HG03342 (cell line): Measurements from ENCODE around the gene CIB1.
"Not testable (repeated sequence)": the region's sequence is repeated elsewhere in the genome, so short reads cannot be mapped to it uniquely, and the experiment has no call there.

Experiments used
- ATAC-seq: cut with Tn5 transposase; IDR thresholded peaks from one replicate; pipeline ENCODE4 v1.9.1; 2021; ENCODE audit warnings: mild to moderate bottlenecking, moderate library complexity; ENCODE audit not compliant: unreplicated experiment

Gene CIB1

GRCh38 chr15:90233387-90234095 is at the start of gene CIB1:
CIB1 (minus strand) TSS chr15:90233941; CDS start chr15:90233885, 56 bp downstream.
- peak; percentile 89 for ATAC-seq

DNA sequence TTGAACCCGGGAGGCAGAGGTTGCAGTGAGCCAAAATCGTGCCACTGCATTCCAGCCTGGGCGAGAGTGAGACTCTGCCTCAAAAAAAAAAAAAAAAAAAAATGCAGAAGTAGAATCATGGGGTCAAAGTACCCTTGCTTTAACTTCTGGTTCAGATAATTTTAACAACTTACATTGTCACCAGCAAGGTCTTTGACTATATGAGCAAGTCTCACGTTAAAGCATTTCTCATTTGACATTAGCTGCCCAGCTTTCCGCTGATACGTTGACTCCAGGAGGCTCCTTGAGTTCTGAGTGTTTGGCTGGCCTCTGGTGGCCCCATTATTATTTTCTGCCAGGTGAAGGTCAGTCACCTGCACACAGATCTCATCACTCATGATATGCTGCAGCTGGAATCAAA is 47.9 kb upstream of the CIB1 start:
- ATAC-seq = not testable (repeated sequence)

DNA sequence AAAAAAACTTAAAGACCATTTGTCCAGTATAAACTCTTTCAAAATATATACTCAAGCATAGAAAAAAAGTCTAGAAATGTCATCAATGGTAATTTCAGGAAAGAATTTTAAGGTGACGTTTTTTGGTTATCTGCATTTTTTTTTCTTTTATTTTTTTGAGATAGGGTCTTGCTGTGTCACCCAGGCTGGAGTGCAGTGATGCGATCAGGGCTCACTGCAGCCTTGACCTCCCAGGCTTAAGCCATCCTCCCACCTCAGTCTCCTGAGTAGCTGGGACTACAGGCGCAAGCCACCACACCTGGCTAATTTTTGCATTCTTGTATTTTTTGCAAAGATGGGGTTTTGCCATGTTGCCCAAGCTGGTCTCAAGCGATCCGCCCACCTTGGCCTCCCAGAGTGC is 47.0 kb upstream of the CIB1 start:
- ATAC-seq = not testable (repeated sequence)

DNA sequence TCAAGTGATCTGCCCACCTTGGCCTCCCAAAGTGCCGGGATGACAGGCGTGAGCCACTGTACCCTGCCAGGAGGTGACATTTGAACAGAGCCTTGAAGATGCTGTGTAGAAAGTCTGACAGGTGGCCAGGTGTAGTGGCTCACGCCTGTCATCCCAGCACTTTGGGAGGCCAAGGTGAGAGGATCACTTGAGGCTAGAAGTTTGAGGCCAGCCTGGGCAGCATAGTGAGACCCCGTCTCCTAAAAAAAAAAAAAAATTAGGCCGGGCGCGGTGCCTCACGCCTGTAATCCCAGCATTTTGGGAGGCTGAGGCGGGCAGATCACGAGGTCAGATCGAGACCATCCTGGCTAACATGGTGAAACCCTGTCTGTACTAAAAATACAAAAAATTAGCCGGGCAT is 44.7 kb upstream of the CIB1 start:
- not testable (repeated sequence) for ATAC-seq

DNA sequence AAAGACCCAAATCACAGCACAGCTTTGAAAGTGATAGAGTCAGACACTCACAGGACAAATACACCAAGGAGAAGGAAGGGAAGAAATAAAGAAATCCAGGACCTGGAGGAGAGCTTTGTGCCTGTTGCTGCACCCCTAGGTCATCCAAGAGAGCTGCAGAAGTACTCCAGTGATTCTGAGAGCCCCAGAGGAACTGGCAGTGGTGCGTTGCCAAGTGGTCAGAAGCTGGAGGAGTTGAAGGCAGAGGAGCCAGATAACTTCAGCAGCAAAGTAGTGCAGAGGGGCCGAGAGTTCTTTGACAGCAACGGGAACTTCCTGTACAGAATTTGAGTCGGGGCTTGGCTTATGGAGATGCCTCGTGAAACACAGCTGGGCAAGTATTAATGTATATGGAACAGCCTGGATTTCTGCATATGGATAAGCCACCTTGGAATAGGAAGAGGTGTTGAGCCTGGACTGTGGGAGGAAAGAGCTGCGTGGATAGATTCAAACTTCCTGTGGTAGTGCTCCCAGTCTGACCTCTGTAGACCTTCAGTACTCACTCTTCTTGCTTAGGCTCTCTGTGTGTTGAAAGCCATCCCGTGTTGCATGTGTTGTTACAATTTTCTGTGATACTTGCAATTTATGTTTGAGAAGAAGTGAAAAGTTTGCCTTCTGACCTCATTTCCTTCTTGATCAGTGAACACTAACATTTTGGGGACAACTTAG is 37.9 kb upstream of the CIB1 start:
- ATAC-seq = no peak

- no peak for ATAC-seq
These were observed 36.9 kb upstream of the CIB1 start for GRCh38 chr15:90270502-90271150.

DNA sequence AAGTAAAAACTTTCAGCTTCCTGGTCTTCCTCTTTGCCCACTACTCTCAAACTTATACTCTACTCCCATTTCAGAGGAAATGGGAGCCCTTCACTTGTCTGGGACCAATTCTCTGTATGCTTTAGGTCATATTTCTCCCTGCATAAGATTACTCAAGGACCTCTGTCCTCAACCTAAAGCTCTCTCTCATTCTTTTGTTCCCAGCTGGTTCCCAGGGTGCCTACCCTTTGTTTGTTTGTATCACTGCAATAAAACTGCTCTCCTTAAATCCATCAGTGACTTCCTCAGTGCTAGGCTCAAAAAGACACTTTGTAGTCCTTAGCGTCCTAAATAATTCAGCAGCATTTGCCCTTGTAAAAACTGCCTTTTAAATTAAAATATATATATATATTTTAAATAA is 34.7 kb upstream of the CIB1 start:
- ATAC-seq = no peak

GRCh38 chr15:90266485-90266884 is 32.7 kb upstream of the CIB1 start:
- no peak for ATAC-seq

- peak; percentile 17 for ATAC-seq
These were observed 32.3 kb upstream of the CIB1 start for GRCh38 chr15:90266061-90266431.

DNA sequence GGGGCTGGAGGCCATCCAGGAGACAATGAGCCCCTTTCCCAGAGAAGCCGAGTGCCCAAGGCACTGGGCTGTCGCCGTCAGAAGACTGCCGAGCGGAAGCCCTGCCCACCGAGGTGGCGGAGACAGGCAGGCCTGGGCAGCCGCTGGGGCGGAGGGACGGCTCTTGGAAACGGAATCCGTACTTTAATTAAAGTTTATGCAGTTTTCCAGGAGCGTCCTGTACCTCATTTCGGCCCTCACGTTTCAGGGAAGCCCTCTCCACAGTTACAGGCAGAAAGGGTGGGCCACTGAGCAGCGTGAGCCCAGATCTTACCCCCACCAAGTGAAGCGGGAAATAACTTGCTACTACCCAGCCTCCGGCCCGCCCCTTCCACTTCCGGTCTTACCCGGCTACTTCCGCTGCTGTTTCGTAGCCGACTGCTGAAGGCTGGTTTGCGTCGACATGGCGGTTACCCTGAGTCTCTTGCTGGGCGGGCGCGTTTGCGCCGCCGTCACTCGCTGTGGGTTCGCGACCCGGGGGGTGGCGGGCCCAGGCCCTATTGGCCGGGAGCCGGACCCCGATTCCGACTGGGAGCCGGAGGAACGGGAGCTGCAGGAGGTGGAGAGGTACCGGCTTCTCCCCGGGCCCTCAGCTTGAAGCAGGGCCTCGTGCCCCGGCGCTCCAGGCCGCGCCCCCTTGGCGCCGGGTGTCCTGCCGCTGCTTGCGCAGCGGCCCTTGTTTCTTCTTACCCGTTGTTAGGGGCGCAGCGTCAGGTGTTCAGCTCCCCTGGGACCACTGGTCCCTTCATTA is 31.7 kb upstream of the CIB1 start, which contains the start of gene NGRN:
Gene NGRN (plus strand): TSS at position 402 of the 790 bp plus-strand sequence. CDS start 41 bp downstream, at position 443.
- peak; percentile 93 for ATAC-seq

- ATAC-seq = no peak
These were observed 30.9 kb upstream of the CIB1 start for GRCh38 chr15:90264671-90265070.

GRCh38 chr15:90262426-90262825 is 28.7 kb upstream of the CIB1 start:
- ATAC-seq = no peak

DNA sequence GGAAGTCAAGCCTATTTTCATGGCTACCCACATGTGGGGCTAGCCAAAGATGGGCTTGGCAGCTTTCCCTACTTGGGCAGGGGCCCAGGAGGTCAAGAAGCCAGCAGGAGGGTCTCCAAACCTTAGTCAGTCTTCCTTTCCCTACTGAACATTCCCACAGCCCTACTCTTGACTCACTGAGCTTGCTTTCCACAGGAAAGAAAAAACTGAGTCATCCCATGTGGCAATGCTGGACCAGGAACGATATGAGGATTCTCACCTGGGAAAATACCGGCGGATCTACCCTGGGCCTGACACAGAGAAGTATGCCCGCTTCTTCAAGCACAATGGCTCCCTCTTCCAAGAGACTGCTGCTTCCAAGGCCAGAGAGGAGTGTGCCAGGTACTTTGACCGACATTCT is 28.1 kb upstream of the CIB1 start:
- ATAC-seq = no peak

GRCh38 chr15:90260731-90261130 is 27.0 kb upstream of the CIB1 start:
- ATAC-seq = not testable (repeated sequence)

DNA sequence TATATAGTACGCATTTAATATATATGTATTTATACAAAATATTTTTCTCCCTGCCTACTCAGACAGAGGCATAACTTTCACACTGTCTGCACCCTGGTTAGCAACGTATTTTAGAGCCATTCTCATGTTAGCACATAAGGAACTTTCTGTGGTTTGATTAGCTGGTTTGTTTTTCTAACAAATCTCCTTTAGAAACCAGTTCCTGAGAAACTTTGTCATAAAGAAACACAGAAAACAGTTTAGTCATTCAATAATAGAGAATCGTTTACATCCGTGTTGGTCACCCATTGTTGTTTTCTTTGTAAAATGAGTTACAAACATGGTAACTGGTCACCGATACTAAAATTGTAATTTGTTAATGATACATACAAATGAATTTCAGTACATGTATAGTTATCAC is 25.8 kb upstream of the CIB1 start:
- ATAC-seq = peak; percentile 75

DNA sequence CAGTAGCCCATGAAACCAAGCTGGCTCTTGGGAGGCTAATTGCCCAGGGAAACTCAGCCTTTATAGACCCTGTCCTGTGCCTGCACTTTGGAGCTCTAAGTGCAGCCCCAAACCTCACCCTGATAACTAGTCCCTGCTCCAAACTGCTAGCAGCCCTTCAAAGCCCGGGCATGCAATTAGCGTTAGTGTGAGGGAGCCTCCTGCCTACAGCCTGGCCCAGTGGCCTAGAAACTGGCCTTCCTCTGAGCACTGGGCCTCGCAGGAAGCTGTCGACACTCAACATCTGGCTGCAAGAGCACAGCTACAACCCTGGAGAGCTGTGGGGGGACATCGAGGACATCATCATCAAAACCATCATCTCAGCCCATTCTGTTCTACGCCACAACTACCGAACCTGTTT is 24.0 kb upstream of the CIB1 start:
- no peak for ATAC-seq

- ATAC-seq = peak; percentile 55
These were observed 15.6 kb upstream of the CIB1 start, which contains the start of gene TTLL13 for GRCh38 chr15:90249203-90249863. TTLL13 (plus strand) TSS chr15:90249556; CDS start chr15:90250631, 1,075 bp downstream.

DNA sequence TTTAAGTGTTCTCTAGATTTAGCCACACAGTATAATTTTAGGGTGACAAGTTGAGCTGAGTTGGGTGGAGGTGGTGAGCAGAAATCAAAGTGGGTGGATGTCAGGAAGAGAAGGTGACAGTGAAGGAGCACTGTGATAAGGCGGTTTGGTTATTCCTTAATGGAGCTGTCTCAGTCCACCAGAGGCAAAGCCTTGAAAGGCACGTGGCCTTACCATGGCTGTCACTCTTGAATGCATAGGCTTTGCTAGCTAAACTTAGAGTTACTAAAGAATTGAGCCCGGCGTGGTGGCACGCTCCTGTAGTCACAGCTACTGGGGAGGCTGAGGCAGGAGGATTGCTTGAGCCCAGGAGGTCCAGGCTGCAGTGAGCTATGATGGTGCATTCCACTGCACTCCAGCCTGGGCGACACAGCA is 15.1 kb upstream of the CIB1 start:
- no peak for ATAC-seq

DNA sequence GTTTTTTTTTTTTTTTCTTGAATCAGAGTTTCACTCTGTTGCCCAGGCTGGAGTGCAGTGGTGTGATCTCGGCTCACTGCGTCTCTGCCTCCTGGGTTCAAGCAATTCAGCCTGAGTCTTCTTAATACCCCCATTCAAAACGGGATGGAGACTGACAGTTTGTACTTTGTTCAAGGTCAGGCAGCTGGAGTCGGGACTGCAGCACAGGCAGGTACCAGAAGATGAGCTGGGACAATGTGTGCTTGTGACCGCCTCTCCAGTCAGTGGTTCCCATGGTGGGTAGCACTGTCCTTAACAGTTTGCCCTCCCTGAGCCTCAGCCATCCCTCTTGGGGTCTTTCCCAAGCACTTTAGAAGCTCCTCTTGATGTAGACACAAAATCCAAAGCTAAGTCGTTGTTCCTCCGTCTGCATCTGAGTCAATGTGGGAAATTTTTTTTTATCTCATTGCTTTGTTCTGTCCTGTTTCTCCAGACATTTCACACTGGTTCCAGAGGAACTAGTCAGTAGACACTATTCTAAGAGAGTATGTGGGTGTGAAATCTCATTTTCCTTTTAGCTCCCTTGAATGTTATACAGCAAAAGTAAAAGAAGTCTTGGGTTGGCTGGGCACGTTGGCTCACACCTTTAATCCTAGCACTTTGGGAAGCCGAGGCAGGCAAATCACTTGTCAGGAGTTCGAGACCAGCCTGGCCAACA is 10.3 kb upstream of the CIB1 start:
- ATAC-seq = no peak
